ENCODE results near the gene BTG3.

GRCh38 chr21:17572431-17572830 is 40.3 kb downstream of the BTG3 start:
- TF ChIP-seq CTCF (IDR thresholded peaks at IDR 0.05) (no peak), POLR2A (IDR thresholded peaks at IDR 0.05) (no peak)
